ENCODE data around the gene FMNL2.

FMNL2 gene

DNA sequence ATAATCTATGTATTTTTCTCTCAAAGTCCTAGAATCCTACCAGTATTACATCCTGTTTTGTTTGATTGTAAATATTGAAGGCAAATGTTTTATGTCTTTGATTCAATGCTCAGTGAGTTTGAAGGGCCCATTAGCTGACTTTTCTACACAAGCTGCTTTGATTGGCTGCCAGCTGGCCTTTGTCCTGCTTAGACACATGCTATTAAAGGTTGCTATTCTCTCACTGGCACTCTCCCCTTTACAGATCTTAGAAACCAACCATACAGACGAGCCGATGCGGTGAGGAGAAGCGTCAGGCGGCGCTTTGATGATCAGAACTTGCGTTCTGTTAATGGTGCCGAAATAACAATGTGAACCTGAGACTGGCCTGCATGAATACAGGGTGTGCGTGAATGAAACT, 312.6 kb downstream of the FMNL2 start:
- Histone ChIP-seq H3K36me3 (ENCODE audit: insufficient read depth, low read length) (peaks cover 12% of the 10 kb centered on the region; the same call in 1 of the 2 replicates), H3K9me3 (ENCODE audit: insufficient read depth, low read length, severe bottlenecking) (no peaks in the 10 kb centered on the region), H3K27ac (ENCODE audit: low read length) (no peak overlapping the region), H3K9ac (ENCODE audit: low read depth, low read length) (no peak overlapping the region), H3K4me3 (ENCODE audit: low read depth in 1 of 2, low read length in 2 of 2) (no peak overlapping the region), H4K20me1 (ENCODE audit: insufficient read depth, low read length) (no peaks in the 10 kb centered on the region), H3K27me3 (ENCODE audit: insufficient read depth, low read length, poor library complexity) (no peaks in the 10 kb centered on the region), H3K4me2 (ENCODE audit: insufficient read depth, low read length) (no peak overlapping the region), H3K79me2 (ENCODE audit: insufficient read depth, low read length) (no peaks in the 10 kb centered on the region), H3K4me1 (ENCODE audit: insufficient read depth, low read length) (no peaks in the 10 kb centered on the region), H2AFZ (ENCODE audit: low read depth, low read length) (no peak overlapping the region)
- ATAC-seq (ENCODE audit: insufficient read depth, low read depth) = no peak
- TF ChIP-seq CTCF (IDR thresholded peaks at IDR 0.05; ENCODE audit: borderline replicate concordance, extremely low read depth, low read length, poor library complexity, severe bottlenecking) (no peak), EZH2 (IDR thresholded peaks at IDR 0.05; ENCODE audit: borderline replicate concordance, low read depth, low read length, severe bottlenecking) (no peak)
- no peak for DNase-seq

- Histone ChIP-seq H3K4me1 (ENCODE audit: insufficient read depth, low read length) (no peaks in the 10 kb centered on the region), H3K27me3 (ENCODE audit: insufficient read depth, low read length, poor library complexity) (no peaks in the 10 kb centered on the region), H3K4me2 (ENCODE audit: insufficient read depth, low read length) (no peak overlapping the region), H2AFZ (ENCODE audit: low read depth, low read length) (no peak overlapping the region), H3K9me3 (ENCODE audit: insufficient read depth, low read length, severe bottlenecking) (no peaks in the 10 kb centered on the region), H3K9ac (ENCODE audit: low read depth, low read length) (no peak overlapping the region), H3K27ac (ENCODE audit: low read length) (no peak overlapping the region), H3K36me3 (ENCODE audit: insufficient read depth, low read length) (peaks cover 15% of the 10 kb centered on the region), H3K4me3 (ENCODE audit: low read depth in 1 of 2, low read length in 2 of 2) (no peak overlapping the region), H4K20me1 (ENCODE audit: insufficient read depth, low read length) (no peaks in the 10 kb centered on the region), H3K79me2 (ENCODE audit: insufficient read depth, low read length) (no peaks in the 10 kb centered on the region)
- peak; percentile 47; the same call in 1 of the 3 replicates for ATAC-seq (ENCODE audit: insufficient read depth, low read depth)
- peak; percentile 26 for TF ChIP-seq CTCF (IDR thresholded peaks at IDR 0.05; ENCODE audit: borderline replicate concordance, extremely low read depth, low read length, poor library complexity, severe bottlenecking)
- TF ChIP-seq EZH2 (IDR thresholded peaks at IDR 0.05; ENCODE audit: borderline replicate concordance, low read depth, low read length, severe bottlenecking) = no peak
- DNase-seq = no peak
Observed at GRCh38 chr2:152648336-152648735, 313.4 kb downstream of the FMNL2 start.

- no peak overlapping the region for H3K27ac ChIP-seq (ENCODE audit: low read length)
- DNase-seq = no peak
- ATAC-seq (ENCODE audit: insufficient read depth, low read depth) = no peak
- H3K9ac ChIP-seq (ENCODE audit: low read depth, low read length) = no peak overlapping the region
- no peaks in the 10 kb centered on the region for H3K27me3 ChIP-seq (ENCODE audit: insufficient read depth, low read length, poor library complexity)
- peaks cover 22% of the 10 kb centered on the region for H3K36me3 ChIP-seq (ENCODE audit: insufficient read depth, low read length)
- no peak overlapping the region for H2AFZ ChIP-seq (ENCODE audit: low read depth, low read length)
- H3K4me2 ChIP-seq (ENCODE audit: insufficient read depth, low read length) = no peak overlapping the region
- H3K4me3 ChIP-seq (ENCODE audit: low read depth in 1 of 2, low read length in 2 of 2) = no peak overlapping the region
- no peaks in the 10 kb centered on the region for H3K9me3 ChIP-seq (ENCODE audit: insufficient read depth, low read length, severe bottlenecking)
- H4K20me1 ChIP-seq (ENCODE audit: insufficient read depth, low read length) = no peaks in the 10 kb centered on the region
- TF ChIP-seq EZH2 (IDR thresholded peaks at IDR 0.05; ENCODE audit: borderline replicate concordance, low read depth, low read length, severe bottlenecking) (no peak), CTCF (IDR thresholded peaks at IDR 0.05; ENCODE audit: borderline replicate concordance, extremely low read depth, low read length, poor library complexity, severe bottlenecking) (no peak)
- H3K79me2 ChIP-seq (ENCODE audit: insufficient read depth, low read length) = no peaks in the 10 kb centered on the region
- H3K4me1 ChIP-seq (ENCODE audit: insufficient read depth, low read length) = no peaks in the 10 kb centered on the region
Observed at GRCh38 chr2:152649997-152650396, 315.0 kb downstream of the FMNL2 start.
